Esophagus squamous epithelium (tissue), 4 donors: Measurements from ENCODE around the gene MTHFSD.

Experiments used
- CTCF ChIP-seq, 6 experiments: fragments of 450-650 bp in 4 of 6; fragments of 200-600 bp in 2 of 6; sonication (generic) in 2 of 6; IDR thresholded peaks; one replicate each; pipeline ENCODE4 v1.5.1; 2016 to 2019; ENCODE audit warnings: antibody characterized with exemption in 6 of 6, mild to moderate bottlenecking in 4 of 6, moderate library complexity in 4 of 6
- POLR2A ChIP-seq, 4 donors: fragments of 450-650 bp; IDR thresholded peaks; one replicate each; pipeline ENCODE4 v1.6.1; 2017; ENCODE audit warnings: antibody characterized with exemption in 4 of 4, mild to moderate bottlenecking in 4 of 4, moderate library complexity in 3 of 4

DNA sequence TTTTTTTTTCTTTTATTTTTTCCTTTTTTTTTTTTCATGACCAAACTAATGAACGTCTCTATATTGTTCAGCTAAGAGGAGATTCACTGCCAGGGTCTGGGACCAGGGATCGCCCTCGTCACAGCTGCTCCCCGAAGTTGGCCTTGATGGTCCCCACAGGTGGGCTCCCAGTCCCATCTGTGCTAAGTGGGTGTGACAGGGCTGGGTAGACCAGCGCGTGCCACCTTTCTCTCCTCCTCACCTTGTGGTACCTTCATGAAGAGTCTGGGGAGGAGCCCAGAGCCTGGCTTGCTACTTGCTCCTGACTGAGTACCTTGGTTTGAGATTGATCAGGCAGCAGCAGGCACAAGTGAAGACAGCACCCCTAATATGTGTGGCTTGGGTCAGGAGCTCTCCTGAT, 51.2 kb downstream of the MTHFSD start:
- TF ChIP-seq CTCF (IDR thresholded peaks at IDR 0.05), result no peak
- TF ChIP-seq POLR2A (IDR thresholded peaks at IDR 0.05), result no peak
